GM18519 (cell line): ENCODE data around the gene NR5A1.

Experiments used
- ATAC-seq: cut with Tn5 transposase; IDR thresholded peaks from one replicate; pipeline ENCODE4 v1.9.1; 2021; ENCODE audit warnings: mild to moderate bottlenecking, moderate library complexity; ENCODE audit not compliant: unreplicated experiment, low FRiP score

NR5A1 gene

DNA sequence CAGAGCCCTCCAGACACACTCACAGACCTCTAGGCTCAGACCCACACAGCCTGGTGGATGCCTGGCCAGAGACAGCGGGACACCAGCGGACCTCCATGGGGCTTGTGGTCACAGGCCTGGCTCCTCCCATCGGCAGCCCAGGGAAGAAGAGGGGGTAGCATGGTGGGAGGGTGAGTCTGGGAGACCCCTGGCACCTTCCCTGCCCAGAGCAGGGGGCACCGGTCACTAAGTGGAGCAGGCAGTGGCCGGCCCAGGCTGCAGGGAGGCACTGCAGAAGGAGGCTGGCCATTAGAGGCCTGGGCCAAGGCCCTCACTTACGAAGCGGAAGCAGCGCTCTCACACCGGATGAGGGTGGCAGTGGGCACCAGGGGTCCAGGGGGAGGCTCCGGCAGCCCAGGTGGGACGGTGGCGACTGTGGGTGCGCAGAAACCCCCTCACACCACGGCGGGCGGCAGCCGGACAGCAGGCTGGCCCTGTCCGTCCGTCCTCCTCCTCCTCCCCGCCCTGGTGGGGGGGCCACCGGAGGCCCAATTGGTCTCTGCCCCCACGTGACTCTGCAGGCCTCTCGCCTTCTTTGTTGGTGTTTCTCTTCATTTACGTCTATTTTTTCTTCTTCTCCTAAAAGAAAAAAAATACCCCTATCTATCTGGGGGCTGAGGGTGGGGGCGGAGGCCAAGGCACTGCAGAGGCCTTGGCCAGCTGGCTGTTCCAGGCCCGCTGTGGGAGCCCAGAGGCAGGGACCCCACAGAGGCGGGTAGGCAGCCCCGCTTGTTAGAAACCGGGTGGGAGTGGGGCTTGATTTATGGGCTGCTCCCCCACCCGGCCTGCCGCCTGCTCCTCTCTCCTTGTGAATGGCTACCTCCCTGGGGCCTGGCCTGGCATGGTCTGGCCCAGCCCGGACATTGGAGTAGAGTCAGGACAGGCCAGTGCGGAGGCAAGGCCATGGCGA is at the start of gene NR5A1:
Gene NR5A1 (minus strand): TSS at position 469 of the 949 bp plus-strand sequence. CDS start 4,004 bp downstream, outside the sequence.
- ATAC-seq, result no peak

DNA sequence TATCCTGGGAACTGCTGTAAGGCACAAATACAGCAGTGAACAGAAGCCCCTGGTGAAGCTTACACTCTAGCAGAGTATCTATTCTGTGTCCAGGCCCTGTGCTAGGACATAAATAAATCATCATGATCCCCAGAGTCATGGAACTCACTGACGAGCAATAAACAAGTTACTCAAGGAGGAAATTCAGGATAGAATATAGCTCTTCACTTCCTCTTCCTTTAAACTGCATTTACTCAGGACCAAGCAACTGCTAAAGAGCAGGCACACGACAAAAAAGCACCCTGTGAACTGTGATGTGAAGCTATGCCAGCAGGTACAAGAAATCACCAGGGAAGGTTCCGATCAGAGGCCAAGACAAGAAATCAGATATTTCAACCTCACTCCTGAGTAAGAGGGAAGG is 47.8 kb upstream of the NR5A1 start:
- no peak for ATAC-seq

- no peak for ATAC-seq
These were observed 46.5 kb upstream of the NR5A1 start for GRCh38 chr9:124553738-124554137.

DNA sequence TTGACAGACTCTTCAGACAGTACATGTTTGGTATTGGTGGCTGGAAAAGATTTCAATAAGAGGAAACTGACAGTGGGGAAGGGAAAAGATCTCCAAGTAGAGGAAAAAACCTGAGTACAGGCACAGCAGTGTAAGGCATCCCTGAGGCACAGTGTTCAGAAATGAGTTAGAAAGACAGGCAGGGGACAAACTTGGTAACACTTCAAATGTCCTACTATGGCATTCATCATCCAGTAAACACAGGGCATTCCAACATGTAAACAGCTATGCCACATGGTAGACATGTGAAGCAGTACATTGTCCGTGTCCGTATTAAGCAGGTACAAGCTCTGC is 45.0 kb upstream of the NR5A1 start:
- ATAC-seq, result no peak

DNA sequence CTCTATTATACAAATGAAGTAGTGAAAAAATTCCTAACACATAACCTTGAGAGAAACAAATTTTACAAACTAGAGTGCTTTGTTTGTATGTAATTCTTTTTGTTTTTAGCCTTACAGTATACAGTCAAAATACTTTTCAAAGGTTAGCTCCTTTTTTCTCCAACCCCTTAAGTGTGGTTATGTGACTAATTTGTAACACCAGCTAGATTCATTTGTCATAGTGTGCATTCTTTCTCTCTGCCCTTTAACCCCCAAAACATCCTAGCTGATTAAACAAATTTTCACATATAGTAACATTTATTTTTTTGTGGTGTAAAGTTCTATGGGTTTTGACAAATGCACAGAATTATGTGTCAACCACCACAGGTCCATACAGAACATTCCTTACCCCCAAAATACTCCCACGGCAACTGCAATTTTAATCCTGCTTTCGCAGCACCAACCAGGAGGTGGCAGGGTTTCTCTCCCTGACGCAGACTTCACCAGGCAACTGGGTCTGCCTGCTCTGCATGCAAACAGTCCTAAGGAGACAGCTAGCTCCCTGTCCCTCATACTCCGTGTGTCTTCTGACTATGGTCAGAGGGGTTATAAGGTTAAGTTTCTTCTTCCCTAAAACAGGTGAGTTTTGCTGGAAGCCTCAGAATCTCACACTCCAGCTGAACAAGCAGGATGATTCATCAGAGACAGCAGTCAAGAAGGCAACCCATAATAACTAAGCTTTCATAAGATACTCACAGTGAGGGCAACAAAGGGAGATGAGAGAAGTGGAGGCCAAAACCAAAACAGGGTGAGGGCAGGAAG is 44.5 kb upstream of the NR5A1 start:
- no peak for ATAC-seq

GRCh38 chr9:124550072-124550471 is 42.9 kb upstream of the NR5A1 start:
- ATAC-seq, result no peak

GRCh38 chr9:124549016-124549415 is 41.8 kb upstream of the NR5A1 start:
- ATAC-seq, result no peak

- ATAC-seq, result no peak
These were observed 37.3 kb upstream of the NR5A1 start for GRCh38 chr9:124544535-124544934.

DNA sequence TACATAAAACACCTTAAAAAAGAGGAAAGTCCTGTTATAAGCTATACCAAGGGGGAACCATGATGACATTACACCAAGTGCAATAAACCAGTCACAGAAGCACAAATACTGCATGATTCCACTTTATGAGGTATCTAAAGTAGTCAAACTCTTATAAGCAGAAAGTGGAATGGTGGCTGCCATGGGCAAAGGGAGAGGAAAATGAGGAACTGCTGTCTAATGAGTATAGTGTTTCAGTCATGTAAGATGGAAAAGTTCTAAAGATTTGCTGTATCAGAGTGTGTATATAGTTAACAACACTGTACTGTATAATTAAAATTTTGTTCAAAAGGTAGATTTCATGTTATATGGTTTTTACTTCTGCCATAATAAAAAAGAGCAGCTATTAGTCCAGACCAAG is 34.6 kb upstream of the NR5A1 start:
- ATAC-seq, result no peak

DNA sequence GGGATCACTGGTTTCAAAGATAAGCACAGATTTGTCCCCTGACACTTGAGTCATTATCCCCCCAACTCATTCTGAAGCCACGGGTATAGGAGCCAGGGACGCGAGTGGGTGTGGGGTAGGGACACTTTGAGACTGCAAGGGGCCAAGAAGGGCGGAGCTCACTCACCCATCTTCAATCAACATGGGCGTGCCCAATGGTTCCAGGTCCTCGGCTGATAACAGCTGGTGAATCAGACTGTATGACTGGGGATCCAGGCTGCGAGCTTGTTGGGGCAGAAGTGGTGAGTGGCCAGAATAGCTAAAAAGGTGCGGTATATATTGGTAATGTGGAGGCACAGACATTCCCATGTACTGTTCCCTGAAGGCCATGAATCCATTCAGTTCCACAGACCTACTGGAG is 30.7 kb upstream of the NR5A1 start:
- no peak for ATAC-seq

DNA sequence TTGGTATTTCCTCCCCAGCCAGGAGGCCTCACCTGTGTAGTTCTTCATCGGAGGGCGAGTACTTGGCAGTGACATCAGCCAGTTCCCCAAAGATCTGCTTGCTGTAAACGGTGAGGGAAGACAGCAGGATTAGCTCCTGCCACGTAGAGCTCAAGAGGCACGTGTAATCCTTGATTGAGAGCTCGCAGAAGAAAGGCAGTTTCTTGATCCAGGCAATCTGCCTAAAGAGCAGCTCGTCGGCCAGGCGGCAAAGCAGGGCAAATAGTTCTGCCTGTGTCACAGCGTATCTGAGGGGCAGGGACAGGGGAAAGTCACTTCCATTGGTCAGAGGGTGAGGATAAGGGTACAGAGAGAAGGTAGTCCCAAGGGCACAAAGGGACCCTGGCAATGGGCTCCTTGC is 28.6 kb upstream of the NR5A1 start:
- ATAC-seq, result no peak

DNA sequence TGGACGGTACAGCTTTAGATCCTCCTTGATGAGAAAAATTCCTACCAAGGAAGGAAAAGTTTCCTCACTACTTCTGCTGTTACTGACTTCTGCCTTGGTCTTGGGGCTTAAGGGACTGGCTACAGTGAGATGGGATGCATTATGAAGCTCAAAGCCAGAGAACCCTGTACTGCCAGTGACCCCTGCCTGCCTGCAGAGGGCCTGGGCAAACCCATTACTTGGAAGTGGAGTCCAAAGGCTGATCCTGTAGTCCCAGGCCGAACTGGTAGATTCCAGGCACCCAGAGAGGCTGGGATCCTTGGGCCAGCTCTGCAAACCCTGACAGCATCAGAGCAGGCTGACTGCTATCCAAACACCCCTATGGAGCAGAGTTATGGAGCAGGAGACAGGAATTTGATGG is 25.7 kb upstream of the NR5A1 start:
- no peak for ATAC-seq

- ATAC-seq, result no peak
These were observed 23.9 kb upstream of the NR5A1 start for GRCh38 chr9:124531115-124531514.

GRCh38 chr9:124530246-124530645 is 23.0 kb upstream of the NR5A1 start:
- ATAC-seq, result no peak

GRCh38 chr9:124527781-124528180 is 20.6 kb upstream of the NR5A1 start:
- no peak for ATAC-seq

- no peak for ATAC-seq
These were observed 19.0 kb upstream of the NR5A1 start for GRCh38 chr9:124526174-124526573.

GRCh38 chr9:124522121-124523098 is 15.2 kb upstream of the NR5A1 start:
- ATAC-seq, result no peak

DNA sequence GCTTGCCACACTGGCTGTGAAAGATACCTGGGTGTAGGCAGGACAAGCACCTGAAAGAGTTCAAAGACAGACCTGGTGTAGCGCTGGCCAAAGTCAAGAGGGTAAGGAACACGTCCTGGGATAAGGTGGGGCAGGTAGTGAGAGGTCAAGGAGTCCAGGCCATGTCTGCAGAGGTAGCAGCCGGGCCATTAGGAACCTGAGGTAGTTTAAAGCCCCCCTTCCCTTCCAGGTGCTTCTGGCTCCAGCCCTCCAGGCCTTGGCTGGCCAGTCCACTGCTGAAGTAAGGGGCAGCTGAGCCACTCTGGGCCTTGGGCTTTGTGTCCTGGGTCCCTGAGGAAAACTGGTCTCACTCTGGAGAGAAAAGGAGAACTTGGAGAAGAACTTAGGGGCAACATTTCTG is 13.9 kb upstream of the NR5A1 start:
- ATAC-seq, result no peak

- no peak for ATAC-seq
These were observed 13.0 kb upstream of the NR5A1 start for GRCh38 chr9:124520206-124520596.

- no peak for ATAC-seq
These were observed 10.9 kb upstream of the NR5A1 start for GRCh38 chr9:124518116-124518515.

DNA sequence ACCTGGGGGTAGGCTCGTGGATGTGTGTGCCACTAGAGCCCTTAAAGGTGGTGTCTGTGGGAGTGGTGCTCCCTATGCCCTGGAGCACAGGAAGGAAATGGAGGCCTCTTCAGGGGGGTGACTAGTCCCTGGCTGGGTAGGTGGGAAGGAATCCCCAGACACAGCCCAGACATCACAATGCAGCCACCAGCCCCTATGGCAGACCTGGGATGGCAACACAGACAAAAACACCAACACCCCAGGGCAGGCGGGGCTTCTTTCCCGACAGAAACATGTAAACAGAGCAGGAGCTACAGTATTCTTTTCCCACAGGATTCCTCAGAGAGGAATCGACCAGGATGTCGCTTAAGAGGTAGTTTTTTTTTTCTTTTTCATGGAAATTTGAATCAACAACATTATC is 10.4 kb upstream of the NR5A1 start:
- ATAC-seq, result no peak
